Fibroblast of lung (primary cell): ENCODE data around the gene PSRC1. TPM values are rescaled to one million over a fixed set of nuclear protein-coding genes. Genes with fewer than 3 reads are reported as not detected.

ENCODE experiments used
- DNase-seq, 2 donors: peaks; one replicate each; pipeline versions ENCODE4 v3.0.0 to v3.0.0-alpha.2; 2010; ENCODE audit warnings: low read depth in 2 of 2
- H2AFZ ChIP-seq: 2 replicates; pipeline ENCODE4 v1.5.1; 2012; ENCODE audit warnings: low read length, control low read depth, inconsistent platforms
- H3K27ac ChIP-seq: 2 replicates; pipeline ENCODE4 v1.5.1; 2011; ENCODE audit warnings: low read length, control low read depth; ENCODE audit not compliant: insufficient read depth
- H3K27me3 ChIP-seq: 2 replicates; pipeline ENCODE4 v1.5.1; 2011; ENCODE audit warnings: mild to moderate bottlenecking, low read length; ENCODE audit not compliant: control insufficient read depth, insufficient read depth
- H3K36me3 ChIP-seq: 2 replicates; pipeline ENCODE4 v1.5.1; 2011; ENCODE audit warnings: low read length; ENCODE audit not compliant: control insufficient read depth, insufficient read depth
- H3K4me1 ChIP-seq: 2 replicates; pipeline ENCODE4 v1.5.1; 2011; ENCODE audit warnings: low read length; ENCODE audit not compliant: control insufficient read depth, insufficient read depth; ENCODE audit errors: extremely low read depth
- H3K4me2 ChIP-seq: 2 replicates; pipeline ENCODE4 v1.5.1; 2011; ENCODE audit warnings: low read length, control low read depth; ENCODE audit not compliant: insufficient read depth; ENCODE audit errors: extremely low read depth
- H3K4me3 ChIP-seq, 4 experiments: fragments of 200-600 bp in 1 of 4; sonication (generic) in 1 of 4; replicated peaks in 1 of 4; 2 replicates each; pipeline ENCODE4 v1.5.1; 2011 to 2016; ENCODE audit warnings: low read length in 4 of 4, low read depth in 3 of 4, mild to moderate bottlenecking in 3 of 4, control low read depth in 2 of 4, inconsistent platforms in 1 of 4, mixed read lengths in 1 of 4; ENCODE audit not compliant: insufficient read depth in 1 of 4; ENCODE audit errors: control extremely low read depth in 1 of 4
- H3K79me2 ChIP-seq: 2 replicates; pipeline ENCODE4 v1.5.1; 2012; ENCODE audit warnings: mild to moderate bottlenecking, low read length, inconsistent platforms; ENCODE audit not compliant: control insufficient read depth, insufficient read depth
- H3K9ac ChIP-seq: 2 replicates; pipeline ENCODE4 v1.5.1; 2011; ENCODE audit warnings: mild to moderate bottlenecking, low read length, control low read depth; ENCODE audit not compliant: insufficient read depth
- H3K9me3 ChIP-seq: 2 replicates; pipeline ENCODE4 v1.5.1; 2012; ENCODE audit warnings: low read depth, low read length; ENCODE audit not compliant: control insufficient read depth, insufficient read depth
- H4K20me1 ChIP-seq: 2 replicates; pipeline ENCODE4 v1.5.1; 2011; ENCODE audit warnings: low read length; ENCODE audit not compliant: control insufficient read depth, insufficient read depth; ENCODE audit errors: extremely low read depth
- CTCF ChIP-seq, 2 donors: IDR thresholded peaks in 1 of 2; conservative IDR thresholded peaks in 1 of 2; 1 replicate in 1 of 2; 2 replicates in 1 of 2; pipeline ENCODE4 v1.5.1; 2011 to 2012; ENCODE audit warnings: low read length in 2 of 2, control low read depth in 1 of 2, inconsistent platforms in 1 of 2, low read depth in 1 of 2, mild to moderate bottlenecking in 1 of 2
- EZH2 ChIP-seq: IDR thresholded peaks from 2 replicates; pipeline ENCODE4 v1.5.1; 2012; ENCODE audit warnings: low read length, control low read depth, mild to moderate bottlenecking; ENCODE audit errors: missing control alignments
- polyA plus RNA-seq, 2 donors: library from polyadenylated mRNA; depleted of rRNA in 1 of 2; stranded (reverse) in 1 of 2; unstranded in 1 of 2; fragments of >200 nt; gene quantifications; 2 replicates each; pipeline ENCODE4 v1.2.1, GENCODE V29; 2011 to 2012; ENCODE audit warnings: missing spikeins in 1 of 2
- total RNA-seq: library from RNA; depleted of rRNA; stranded (reverse); fragments of >200 nt; gene quantifications from 2 replicates; pipeline ENCODE4 v1.2.1, GENCODE V29; 2014

The PSRC1 gene
- total and polyA plus RNA-seq, 2 donors (not counting 1 experiment from before 2014, with no cell fraction given), result 8.3 to 9.9 TPM

GRCh38 chr1:109242387-109242786 is 40.6 kb downstream of the PSRC1 start:
- Histone ChIP-seq H4K20me1 (no peaks in the 10 kb centered on the region), H3K36me3 (peaks cover 15% of the 10 kb centered on the region), H3K9me3 (no peaks in the 10 kb centered on the region), H3K4me3 (no peak overlapping the region), H3K9ac (no peak overlapping the region), H3K27ac (no peak overlapping the region), H3K27me3 (peaks cover 2% of the 10 kb centered on the region), H3K4me1 (peaks cover 18% of the 10 kb centered on the region), H3K79me2 (no peaks in the 10 kb centered on the region), H3K4me2 (no peak overlapping the region), H2AFZ (no peak overlapping the region)
- TF ChIP-seq EZH2, result no peak
- no peak for TF ChIP-seq CTCF (conservative IDR thresholded peaks at IDR 0.05 in 1 of 2, IDR thresholded peaks at IDR 0.05 in 1 of 2; ENCODE audit: low read depth in 1 of 2, low read length in 2 of 2)
- DNase-seq, result peak; percentile 30 to 31

- H2AFZ ChIP-seq, result no peak overlapping the region
- DNase-seq, result peak in 1 of 2 donors; percentile 12
Observed at GRCh38 chr1:109241841-109242345, 41.1 kb downstream of the PSRC1 start.

DNA sequence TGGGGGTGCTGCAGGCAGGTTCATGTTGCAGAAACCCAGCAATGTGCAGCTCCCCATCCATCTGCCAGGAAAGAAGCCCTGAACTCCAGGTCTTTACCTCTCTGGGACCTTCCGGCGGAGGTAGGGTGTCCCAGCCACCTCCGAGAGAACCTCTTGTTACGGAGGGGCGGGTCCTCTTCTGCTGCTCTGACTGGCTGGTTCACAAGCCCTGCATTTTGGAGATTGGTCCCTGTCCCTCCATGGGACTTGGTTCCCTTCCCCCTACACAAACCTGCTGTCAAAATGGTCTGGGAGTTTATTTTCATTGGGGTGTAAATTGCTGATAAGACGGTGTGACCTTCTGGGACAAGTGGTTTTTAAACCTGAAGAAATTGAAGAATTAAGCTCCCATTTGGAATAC is 41.6 kb downstream of the PSRC1 start:
- Histone ChIP-seq H3K4me3 (no peak overlapping the region), H3K27me3 (no peaks in the 10 kb centered on the region), H3K79me2 (no peaks in the 10 kb centered on the region), H3K9me3 (no peaks in the 10 kb centered on the region), H4K20me1 (no peaks in the 10 kb centered on the region), H3K4me1 (peaks cover 18% of the 10 kb centered on the region), H3K36me3 (peaks cover 18% of the 10 kb centered on the region), H3K4me2 (no peak overlapping the region), H2AFZ (no peak overlapping the region), H3K9ac (no peak overlapping the region), H3K27ac (no peak overlapping the region)
- TF ChIP-seq CTCF (conservative IDR thresholded peaks at IDR 0.05 in 1 of 2, IDR thresholded peaks at IDR 0.05 in 1 of 2; ENCODE audit: low read depth in 1 of 2, low read length in 2 of 2), result no peak
- TF ChIP-seq EZH2, result no peak
- peak in 1 of 2 donors; percentile 14 for DNase-seq

More at GRCh38 chr1:109241841-109242345, 41.1 kb downstream of the PSRC1 start:
- H3K27ac ChIP-seq, result no peak overlapping the region
- no peaks in the 10 kb centered on the region for H4K20me1 ChIP-seq
- no peaks in the 10 kb centered on the region for H3K79me2 ChIP-seq
- peak overlapping the region; percentile 37 for H3K4me2 ChIP-seq
- peaks cover 16% of the 10 kb centered on the region for H3K36me3 ChIP-seq
- H3K4me1 ChIP-seq, result peaks cover 18% of the 10 kb centered on the region
- TF ChIP-seq EZH2 (no peak), CTCF (conservative IDR thresholded peaks at IDR 0.05 in 1 of 2, IDR thresholded peaks at IDR 0.05 in 1 of 2; ENCODE audit: low read depth in 1 of 2, low read length in 2 of 2) (no peak)
- no peaks in the 10 kb centered on the region for H3K27me3 ChIP-seq
- no peak overlapping the region for H3K9ac ChIP-seq
- no peaks in the 10 kb centered on the region for H3K9me3 ChIP-seq
- H3K4me3 ChIP-seq, result no peak overlapping the region
